ENCODE measurements around the gene VLDLR. TPM values are rescaled to one million over a fixed set of nuclear protein-coding genes. Genes with fewer than 3 reads are reported as not detected.

Gene VLDLR
- total RNA-seq, 1 donor from 2014 or later: 23.6 TPM

Other genes starting within 250 kb of the VLDLR start
- 1.4 TPM for gene KCNV2, start 95.7 kb downstream of the VLDLR start, total RNA-seq (ENCODE audit: insufficient read depth, low replicate concordance)
- 34.4 TPM for gene PUM3, start 222.3 kb downstream of the VLDLR start, total RNA-seq (ENCODE audit: insufficient read depth, low replicate concordance)

Data from umbilical cord (tissue), 1 donor.